Measurements from ENCODE around the gene RGL1.

The RGL1 gene

DNA sequence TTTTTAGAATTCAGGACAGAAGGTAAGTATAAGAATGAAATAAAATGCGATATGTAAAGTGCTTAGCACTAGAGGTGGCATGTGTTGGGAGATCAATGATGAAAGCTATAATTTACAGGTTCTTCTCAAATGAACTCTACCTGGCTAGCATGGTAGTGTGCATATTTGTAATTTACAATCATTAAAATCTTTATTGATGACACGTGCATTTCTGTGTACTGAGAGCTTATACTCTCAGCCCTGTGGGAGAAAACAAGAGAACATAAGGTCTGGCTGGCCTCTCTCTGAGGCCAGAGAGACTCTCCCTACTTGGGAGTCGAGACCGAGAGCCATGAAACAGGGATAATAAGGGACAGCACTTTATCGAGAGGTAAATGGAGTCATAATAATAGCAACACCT lies 156.2 kb downstream of the RGL1 start:
- DNase-seq, result no peak

DNA sequence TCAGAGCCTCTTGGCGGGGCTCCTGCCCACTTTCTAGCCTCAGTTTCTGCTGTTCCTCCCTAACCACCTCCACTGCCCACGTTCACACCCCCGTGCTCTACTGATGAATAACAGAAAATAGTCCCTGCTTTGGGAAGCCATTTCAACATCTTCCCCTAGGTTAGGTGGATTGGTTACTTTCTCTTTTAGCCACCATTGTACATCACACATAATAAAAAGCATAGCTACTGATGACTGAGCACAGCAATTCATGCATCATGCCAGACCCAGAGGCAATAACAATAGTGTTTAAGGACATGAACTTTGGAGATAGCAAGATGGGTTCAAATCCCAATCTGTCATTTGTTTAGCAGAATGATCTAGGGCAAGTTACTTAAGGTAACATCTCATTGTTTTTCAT lies 158.0 kb downstream of the RGL1 start:
- no peak for DNase-seq

DNA sequence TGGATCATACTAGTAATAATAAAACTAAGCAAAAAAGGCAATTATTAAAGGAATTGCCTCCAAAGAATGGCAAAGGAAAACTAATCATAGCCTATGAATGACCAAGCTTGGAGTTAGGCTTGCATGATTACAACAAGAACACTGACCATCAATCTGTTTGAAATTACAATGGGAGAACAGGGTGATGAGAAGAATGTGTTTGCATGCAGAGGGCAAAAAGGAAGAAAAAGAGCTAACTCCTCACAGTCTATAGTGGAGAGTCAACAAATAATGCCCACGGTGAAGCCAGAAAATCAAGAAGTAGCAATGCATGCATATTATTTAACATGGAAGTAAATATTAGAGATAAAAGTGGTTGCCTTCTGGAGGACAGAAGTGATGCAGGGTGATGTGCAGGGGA lies 160.8 kb downstream of the RGL1 start:
- no peak for DNase-seq

DNA sequence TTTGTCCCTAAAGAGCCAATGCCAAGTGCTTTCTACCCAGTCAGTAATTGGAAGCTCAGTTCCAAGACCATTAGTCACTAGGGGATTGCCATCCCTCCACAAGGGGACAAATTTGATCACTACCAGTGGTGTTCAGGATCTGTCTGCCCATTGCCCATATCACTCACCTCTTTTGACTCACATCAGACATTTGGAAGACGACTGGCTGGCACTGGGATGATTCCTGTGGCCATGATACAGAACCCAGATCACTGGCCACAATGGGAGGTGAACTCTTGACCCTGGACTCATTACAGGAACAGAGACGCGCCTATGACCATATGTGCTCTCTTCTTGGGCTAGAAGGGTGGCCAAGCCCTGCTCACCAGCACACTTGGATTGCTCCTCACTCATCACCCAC lies 161.6 kb downstream of the RGL1 start:
- no peak for DNase-seq

DNA sequence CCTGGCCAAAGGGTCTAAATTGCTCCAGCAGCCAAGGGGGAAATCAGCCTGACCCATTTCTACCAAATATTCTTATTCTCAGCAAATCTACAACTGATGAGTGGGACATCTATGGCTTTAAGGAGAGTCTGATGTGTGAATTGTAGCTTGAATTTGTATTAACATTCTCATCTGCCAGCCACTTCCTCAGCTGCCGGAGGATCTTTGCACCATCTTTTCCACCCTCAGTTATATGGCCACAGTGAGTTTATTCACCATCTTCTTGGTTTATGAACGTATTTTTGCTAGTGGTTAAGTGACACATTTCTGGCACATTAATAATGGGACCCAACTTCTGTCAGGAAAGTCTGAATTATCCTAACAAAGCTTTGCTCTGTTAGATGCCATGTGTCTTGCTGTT lies 163.0 kb downstream of the RGL1 start:
- no peak for DNase-seq

DNA sequence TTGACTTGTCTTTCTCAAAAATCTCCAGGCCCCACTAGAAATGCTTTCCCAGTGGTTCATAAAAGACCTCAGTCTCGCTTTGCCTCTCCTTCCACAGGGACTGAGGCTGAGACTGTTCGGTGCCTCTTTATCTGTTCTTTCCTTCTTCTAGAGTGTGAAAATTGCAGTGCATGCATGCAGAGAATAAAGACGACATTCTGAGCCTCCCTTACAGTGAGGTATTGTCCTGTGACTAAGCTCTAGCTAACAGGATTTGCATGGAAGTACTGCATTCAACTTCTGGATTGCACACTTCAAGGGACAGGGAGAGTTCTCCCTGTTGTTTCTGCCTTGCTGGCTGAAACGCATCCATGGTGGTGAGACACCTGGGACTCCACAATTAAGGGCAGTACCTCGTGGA lies 163.5 kb downstream of the RGL1 start:
- no peak for DNase-seq

DNA sequence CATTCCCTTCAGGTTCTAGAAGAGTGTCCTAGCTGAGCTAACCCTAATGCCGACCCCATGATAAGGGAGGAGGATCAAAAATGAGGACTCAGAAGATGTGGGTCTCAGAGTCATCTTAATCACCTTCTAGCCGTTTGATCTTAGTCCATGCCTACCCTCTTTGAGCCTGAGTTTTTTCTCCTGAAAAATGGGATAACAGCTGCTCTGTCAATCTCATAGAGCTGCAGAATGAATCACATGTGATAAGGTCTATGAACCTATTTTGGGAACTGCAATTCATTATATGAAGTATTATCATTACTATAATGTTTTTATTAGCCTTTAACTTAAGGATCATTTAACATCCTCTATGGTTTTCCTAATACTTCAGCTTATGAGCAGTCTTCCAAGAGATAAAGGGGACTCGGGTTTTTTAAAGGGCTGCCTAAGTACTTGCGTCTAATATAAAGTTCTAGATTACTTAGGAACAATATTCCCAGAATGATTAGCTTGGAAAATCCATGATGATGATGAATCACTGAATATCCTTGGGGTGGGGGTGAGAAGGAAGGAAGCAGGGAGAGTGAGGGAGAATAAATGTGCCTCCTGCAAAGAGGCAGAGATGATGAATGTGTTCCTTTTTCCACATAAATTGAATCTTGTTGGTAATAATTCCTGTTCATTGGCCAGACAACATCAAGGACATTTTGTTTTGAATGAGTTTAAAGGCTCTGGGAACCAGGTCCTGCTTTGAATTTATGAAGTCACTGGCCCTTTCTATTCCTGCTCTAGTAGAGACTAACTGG lies 165.8 kb downstream of the RGL1 start:
- DNase-seq, result no peak

DNA sequence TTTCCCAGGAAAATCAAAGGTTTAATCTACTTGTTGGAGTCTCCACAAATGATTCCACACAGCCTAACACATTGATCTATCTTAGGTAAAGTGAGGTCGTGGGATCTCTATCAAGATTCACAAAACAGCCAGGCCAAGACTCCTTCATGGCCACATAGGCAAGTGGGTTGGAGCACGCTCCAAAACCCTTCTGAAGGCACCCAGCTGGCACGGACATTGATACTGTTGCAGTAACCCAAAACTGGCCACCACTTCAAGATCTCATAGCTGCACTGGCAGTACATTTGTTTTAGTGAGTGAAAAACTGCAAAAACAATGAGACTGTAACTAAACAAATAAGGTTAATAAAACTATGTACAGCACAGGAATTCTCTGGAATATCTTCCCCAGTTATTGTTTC lies 170.7 kb downstream of the RGL1 start:
- DNase-seq, result no peak

DNA sequence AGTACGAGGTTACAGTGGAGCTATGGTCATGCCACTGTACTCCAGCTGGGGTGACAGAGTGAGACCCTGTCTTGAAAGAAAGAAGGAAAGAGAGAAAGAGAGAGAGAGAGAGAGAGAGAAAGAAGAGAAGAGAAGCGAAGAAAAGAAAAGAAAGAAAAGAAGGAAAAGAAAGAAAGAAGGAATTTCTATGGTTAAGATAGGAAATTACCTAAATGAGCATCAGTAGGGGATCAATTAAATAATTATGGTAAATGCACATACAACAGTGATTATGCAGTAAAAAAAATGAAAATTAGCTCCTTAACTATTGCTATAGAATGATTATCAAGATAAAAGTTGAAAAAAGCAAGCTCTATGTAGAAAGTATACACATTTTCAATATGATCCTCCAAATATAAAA lies 172.8 kb downstream of the RGL1 start:
- DNase-seq, result no peak

Measured in hematopoietic multipotent progenitor cell treated with erythropoietin and hydrocortisone succinate and interleukin-3 and kit ligand, for 6 days (in vitro differentiated cells).